ENCODE data around the gene SCG5.

The SCG5 gene

GRCh38 chr15:32691689-32692038, 50.2 kb downstream of the SCG5 start:
- DNase-seq (ENCODE audit: low spot score): no peak

- DNase-seq (ENCODE audit: low spot score): no peak
Measured at GRCh38 chr15:32692286-32692685, 50.8 kb downstream of the SCG5 start.

GRCh38 chr15:32694222-32694983, 52.9 kb downstream of the SCG5 start:
- no peak for DNase-seq (ENCODE audit: low spot score)

- DNase-seq (ENCODE audit: low spot score): no peak
Measured at GRCh38 chr15:32698773-32699390, 57.4 kb downstream of the SCG5 start.

- DNase-seq (ENCODE audit: low spot score): peak; percentile 23
Measured at GRCh38 chr15:32700501-32701150, 59.1 kb downstream of the SCG5 start.

GRCh38 chr15:32701863-32702262, 60.4 kb downstream of the SCG5 start:
- no peak for DNase-seq (ENCODE audit: low spot score)

GRCh38 chr15:32704395-32704981, 63.0 kb downstream of the SCG5 start:
- no peak for DNase-seq (ENCODE audit: low spot score)

- no peak for DNase-seq (ENCODE audit: low spot score)
Measured at GRCh38 chr15:32705446-32705845, 63.9 kb downstream of the SCG5 start.

GRCh38 chr15:32706704-32707103, 65.2 kb downstream of the SCG5 start:
- peak; percentile 59 for DNase-seq (ENCODE audit: low spot score)

- no peak for DNase-seq (ENCODE audit: low spot score)
Measured at GRCh38 chr15:32707436-32707835, 65.9 kb downstream of the SCG5 start.

- peak; percentile 41 for DNase-seq (ENCODE audit: low spot score)
Measured at GRCh38 chr15:32709295-32710033, 68.0 kb downstream of the SCG5 start.

- no peak for DNase-seq (ENCODE audit: low spot score)
Measured at GRCh38 chr15:32715276-32715675, 73.8 kb downstream of the SCG5 start.

- DNase-seq (ENCODE audit: low spot score): no peak
Measured at GRCh38 chr15:32716216-32716914, 74.9 kb downstream of the SCG5 start.

- DNase-seq (ENCODE audit: low spot score): no peak
Measured at GRCh38 chr15:32716915-32717425, 75.5 kb downstream of the SCG5 start.

GRCh38 chr15:32717426-32718226, 76.1 kb downstream of the SCG5 start, which contains the start of gene GREM1:
GREM1 (plus strand) TSS chr15:32718004; CDS start chr15:32730691, 12,687 bp downstream.
- DNase-seq (ENCODE audit: low spot score): no peak

GRCh38 chr15:32718227-32718820, 76.8 kb downstream of the SCG5 start:
- no peak for DNase-seq (ENCODE audit: low spot score)

GRCh38 chr15:32718821-32719716, 77.6 kb downstream of the SCG5 start:
- DNase-seq (ENCODE audit: low spot score): no peak

- DNase-seq (ENCODE audit: low spot score): no peak
Measured at GRCh38 chr15:32721596-32721995, 80.1 kb downstream of the SCG5 start.

- no peak for DNase-seq (ENCODE audit: low spot score)
Measured at GRCh38 chr15:32722136-32722535, 80.6 kb downstream of the SCG5 start.

All from LoVo (cell line).